ENCODE data around the gene VKORC1. TPM values are rescaled to one million over a fixed set of nuclear protein-coding genes. Genes with fewer than 3 reads are reported as not detected.

VKORC1 gene
- polyA plus RNA-seq, 1 of the 3 experiments (the other 2 are of a cell fraction): 434 TPM

DNA sequence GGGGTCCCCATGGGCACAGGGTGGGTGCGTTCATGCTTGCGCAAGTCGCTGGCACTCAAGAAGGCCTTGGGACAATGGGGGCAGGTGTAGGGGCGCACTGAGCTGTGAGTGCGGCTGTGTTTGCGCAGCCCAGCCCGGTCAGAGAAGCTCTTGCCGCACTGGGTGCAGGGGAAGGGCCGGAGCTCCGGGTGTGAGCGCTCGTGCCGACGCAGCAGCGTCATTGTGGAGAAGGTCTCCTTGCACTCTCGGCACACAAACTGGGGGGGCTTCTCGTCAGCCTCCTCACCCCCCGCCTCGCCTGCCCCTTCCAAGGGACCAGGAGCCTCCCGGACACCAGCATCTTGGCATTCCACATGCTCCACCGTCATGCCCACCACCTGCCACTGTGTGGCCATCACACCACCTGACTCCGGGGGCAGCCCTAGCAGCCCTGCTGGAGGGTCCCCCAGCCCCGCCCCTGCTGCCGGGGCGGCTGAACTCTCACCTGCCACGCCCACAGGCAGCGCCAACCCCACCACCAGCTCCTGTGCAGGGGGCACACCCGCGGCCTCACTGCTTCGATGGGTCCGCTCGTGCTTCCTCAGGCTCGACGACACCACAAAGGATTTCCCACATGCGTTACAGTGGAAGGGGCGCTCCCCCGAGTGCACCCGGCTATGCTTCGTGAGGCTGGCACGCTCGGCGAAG, 33.3 kb downstream of the VKORC1 start (continued):
- no peak for TF ChIP-seq YY1 (IDR thresholded peaks at IDR 0.05; ENCODE audit: low read depth)
- no peak for TF ChIP-seq RAD21 (IDR thresholded peaks at IDR 0.05; ENCODE audit: low read length)
- no peak for TF ChIP-seq NRF1 (IDR thresholded peaks at IDR 0.05; ENCODE audit: low read depth, low read length)
- no peak for TF ChIP-seq MEF2A (IDR thresholded peaks at IDR 0.05; ENCODE audit: borderline replicate concordance, low read depth)
- TF ChIP-seq, protein P1, sequence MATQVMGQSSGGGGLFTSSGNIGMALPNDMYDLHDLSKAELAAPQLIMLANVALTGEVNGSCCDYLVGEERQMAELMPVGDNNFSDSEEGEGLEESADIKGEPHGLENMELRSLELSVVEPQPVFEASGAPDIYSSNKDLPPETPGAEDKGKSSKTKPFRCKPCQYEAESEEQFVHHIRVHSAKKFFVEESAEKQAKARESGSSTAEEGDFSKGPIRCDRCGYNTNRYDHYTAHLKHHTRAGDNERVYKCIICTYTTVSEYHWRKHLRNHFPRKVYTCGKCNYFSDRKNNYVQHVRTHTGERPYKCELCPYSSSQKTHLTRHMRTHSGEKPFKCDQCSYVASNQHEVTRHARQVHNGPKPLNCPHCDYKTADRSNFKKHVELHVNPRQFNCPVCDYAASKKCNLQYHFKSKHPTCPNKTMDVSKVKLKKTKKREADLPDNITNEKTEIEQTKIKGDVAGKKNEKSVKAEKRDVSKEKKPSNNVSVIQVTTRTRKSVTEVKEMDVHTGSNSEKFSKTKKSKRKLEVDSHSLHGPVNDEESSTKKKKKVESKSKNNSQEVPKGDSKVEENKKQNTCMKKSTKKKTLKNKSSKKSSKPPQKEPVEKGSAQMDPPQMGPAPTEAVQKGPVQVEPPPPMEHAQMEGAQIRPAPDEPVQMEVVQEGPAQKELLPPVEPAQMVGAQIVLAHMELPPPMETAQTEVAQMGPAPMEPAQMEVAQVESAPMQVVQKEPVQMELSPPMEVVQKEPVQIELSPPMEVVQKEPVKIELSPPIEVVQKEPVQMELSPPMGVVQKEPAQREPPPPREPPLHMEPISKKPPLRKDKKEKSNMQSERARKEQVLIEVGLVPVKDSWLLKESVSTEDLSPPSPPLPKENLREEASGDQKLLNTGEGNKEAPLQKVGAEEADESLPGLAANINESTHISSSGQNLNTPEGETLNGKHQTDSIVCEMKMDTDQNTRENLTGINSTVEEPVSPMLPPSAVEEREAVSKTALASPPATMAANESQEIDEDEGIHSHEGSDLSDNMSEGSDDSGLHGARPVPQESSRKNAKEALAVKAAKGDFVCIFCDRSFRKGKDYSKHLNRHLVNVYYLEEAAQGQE (IDR thresholded peaks at IDR 0.05; ENCODE audit: low read depth, low read length): no peak
- TF ChIP-seq CHD2 (IDR thresholded peaks at IDR 0.05; ENCODE audit: low read length, partially characterized antibody): no peak

DNA sequence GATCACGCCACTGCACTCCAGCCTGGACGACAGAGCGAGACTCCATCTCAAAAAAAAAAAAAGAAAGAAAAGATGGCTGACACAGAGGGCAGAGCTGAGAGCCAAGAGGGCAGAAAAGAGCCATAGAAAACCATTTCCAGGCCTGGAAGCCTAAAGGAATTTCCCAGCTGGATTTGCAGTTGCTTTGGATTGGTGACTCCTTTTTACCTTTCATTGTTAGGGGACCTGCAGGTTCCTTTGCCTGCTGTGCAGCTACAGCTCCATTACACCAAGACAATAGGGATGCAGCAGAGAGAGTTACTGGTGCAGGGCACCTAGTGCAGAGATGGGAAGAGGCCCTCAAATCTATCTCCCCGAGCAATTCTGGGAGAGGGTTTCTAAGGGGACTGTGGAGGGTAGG, 39.0 kb downstream of the VKORC1 start:
- H3K9me3 ChIP-seq: no peaks in the 10 kb centered on the region
- WGBS (ENCODE audit: low lambda C conversion rate): 88% methylated on average over 4 of the region's 4 CpGs
- no peak overlapping the region for H3K4me3 ChIP-seq (ENCODE audit: low read depth in 2 of 2, low read length in 1 of 2)
- H2AFZ ChIP-seq (ENCODE audit: low read depth): no peak overlapping the region
- H3K79me2 ChIP-seq (ENCODE audit: insufficient read depth): peaks cover 10% of the 10 kb centered on the region
- no peak for DNase-seq
- no peak for TF ChIP-seq GABPA (IDR thresholded peaks at IDR 0.05; ENCODE audit: low read depth)
- TF ChIP-seq NFIC (IDR thresholded peaks at IDR 0.05; ENCODE audit: borderline replicate concordance): no peak
- TF ChIP-seq, protein P2, sequence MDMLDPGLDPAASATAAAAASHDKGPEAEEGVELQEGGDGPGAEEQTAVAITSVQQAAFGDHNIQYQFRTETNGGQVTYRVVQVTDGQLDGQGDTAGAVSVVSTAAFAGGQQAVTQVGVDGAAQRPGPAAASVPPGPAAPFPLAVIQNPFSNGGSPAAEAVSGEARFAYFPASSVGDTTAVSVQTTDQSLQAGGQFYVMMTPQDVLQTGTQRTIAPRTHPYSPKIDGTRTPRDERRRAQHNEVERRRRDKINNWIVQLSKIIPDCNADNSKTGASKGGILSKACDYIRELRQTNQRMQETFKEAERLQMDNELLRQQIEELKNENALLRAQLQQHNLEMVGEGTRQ (IDR thresholded peaks at IDR 0.05; ENCODE audit: borderline replicate concordance, low read depth, low read length): no peak
- TF ChIP-seq, protein P3, sequence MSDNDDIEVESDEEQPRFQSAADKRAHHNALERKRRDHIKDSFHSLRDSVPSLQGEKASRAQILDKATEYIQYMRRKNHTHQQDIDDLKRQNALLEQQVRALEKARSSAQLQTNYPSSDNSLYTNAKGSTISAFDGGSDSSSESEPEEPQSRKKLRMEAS (IDR thresholded peaks at IDR 0.05; ENCODE audit: low read depth): no peak
- no peak for TF ChIP-seq TCF12 (IDR thresholded peaks at IDR 0.05)
- no peak for TF ChIP-seq SIN3A (IDR thresholded peaks at IDR 0.05; ENCODE audit: borderline replicate concordance, low read depth, low read length)
- H3K9ac ChIP-seq: no peak overlapping the region
- CTCF ChIA-PET: interaction anchor here (1.0 to 1.1 kb wide), 2 partner anchors 9 to 87 kb away, joined by 3 read pairs; no protein-coding TSS in a partner anchor
- no peak overlapping the region for H3K4me2 ChIP-seq
- peaks cover 0 to 5% of the 10 kb centered on the region in 2 experiments; a peak in 1 of 4 replicates for H3K4me1 ChIP-seq (ENCODE audit: control insufficient read depth in 1 of 2, insufficient read depth in 2 of 2, low read depth in 1 of 2, low read length in 1 of 2)
- H3K27me3 ChIP-seq (ENCODE audit: insufficient read depth): no peaks in the 10 kb centered on the region
- H3K27ac ChIP-seq (ENCODE audit: low read depth in 2 of 2, low read length in 1 of 2): no peak overlapping the region
- H3F3A ChIP-seq (replicated peaks; ENCODE audit: insufficient read depth): peaks cover 15% of the 10 kb centered on the region
- peaks cover 6 to 14% of the 10 kb centered on the region in 2 experiments for H3K36me3 ChIP-seq (replicated peaks in 1 of 2; ENCODE audit: control insufficient read depth in 1 of 2, insufficient read depth in 2 of 2, low read length in 1 of 2)
- H3K9me2 ChIP-seq: no peaks in the 10 kb centered on the region
- H4K20me1 ChIP-seq (ENCODE audit: insufficient read depth): no peaks in the 10 kb centered on the region
- POLR2A ChIA-PET: no interaction called here

Measured in SK-N-SH (cell line).